Upper lobe of right lung (tissue), 1 donor: ENCODE data around the gene RIN1. TPM values are rescaled to one million over a fixed set of nuclear protein-coding genes. Genes with fewer than 3 reads are reported as not detected.
A peak's percentile ranks its signal among the peaks of the same experiment; 100 is the strongest.

Experiments used
- ATAC-seq: fragments of 200-7000 bp; cut with Tn5 transposase; one replicate; pipeline ENCODE4 v1.9.1; 2020; ENCODE audit warnings: mild to moderate bottlenecking, moderate library complexity
- DNase-seq: peaks from one replicate; pipeline ENCODE4 v3.0.0-alpha.2; 2020
- H3K27ac ChIP-seq: fragments of 200-600 bp; one replicate; pipeline ENCODE4 v1.8.0; 2022
- H3K27me3 ChIP-seq: fragments of 200-600 bp; one replicate; pipeline ENCODE4 v1.8.0; 2022; ENCODE audit warnings: mild to moderate bottlenecking
- H3K36me3 ChIP-seq: fragments of 200-600 bp; one replicate; pipeline ENCODE4 v1.8.0; 2022
- H3K4me1 ChIP-seq: fragments of 200-600 bp; one replicate; pipeline ENCODE4 v1.8.0; 2022
- H3K4me3 ChIP-seq: fragments of 200-600 bp; one replicate; pipeline ENCODE4 v1.8.0; 2022; ENCODE audit warnings: mild to moderate bottlenecking
- H3K9me3 ChIP-seq: fragments of 200-600 bp; one replicate; pipeline ENCODE4 v1.8.0; 2022
- intact Hi-C: fragments of 100-400 bp; cut with DNase I; formaldehyde crosslinking; loops from one replicate; pipeline ENCODE4 v1.11.0; 2022
- total RNA-seq: library from RNA; stranded (reverse); fragmentation: NEBNext Ultra II Directional; extraction: Animal tissue kit (Norgen Biotek cat#: 25700); gene quantifications from one replicate; pipeline ENCODE4 v1.2.1, GENCODE V29; 2021
- TF ChIP-seq, protein P1 (sequence below): fragments of 200-600 bp; IDR thresholded peaks from one replicate; pipeline ENCODE4 v1.8.0; 2022; ENCODE audit warnings: antibody characterized with exemption
- donor health status: DM: no; HTN: yes; CAD: no; lungs with severe emphysema.

RIN1 gene
- total RNA-seq, 1 donor from 2014 or later, result 7.4 TPM

DNA sequence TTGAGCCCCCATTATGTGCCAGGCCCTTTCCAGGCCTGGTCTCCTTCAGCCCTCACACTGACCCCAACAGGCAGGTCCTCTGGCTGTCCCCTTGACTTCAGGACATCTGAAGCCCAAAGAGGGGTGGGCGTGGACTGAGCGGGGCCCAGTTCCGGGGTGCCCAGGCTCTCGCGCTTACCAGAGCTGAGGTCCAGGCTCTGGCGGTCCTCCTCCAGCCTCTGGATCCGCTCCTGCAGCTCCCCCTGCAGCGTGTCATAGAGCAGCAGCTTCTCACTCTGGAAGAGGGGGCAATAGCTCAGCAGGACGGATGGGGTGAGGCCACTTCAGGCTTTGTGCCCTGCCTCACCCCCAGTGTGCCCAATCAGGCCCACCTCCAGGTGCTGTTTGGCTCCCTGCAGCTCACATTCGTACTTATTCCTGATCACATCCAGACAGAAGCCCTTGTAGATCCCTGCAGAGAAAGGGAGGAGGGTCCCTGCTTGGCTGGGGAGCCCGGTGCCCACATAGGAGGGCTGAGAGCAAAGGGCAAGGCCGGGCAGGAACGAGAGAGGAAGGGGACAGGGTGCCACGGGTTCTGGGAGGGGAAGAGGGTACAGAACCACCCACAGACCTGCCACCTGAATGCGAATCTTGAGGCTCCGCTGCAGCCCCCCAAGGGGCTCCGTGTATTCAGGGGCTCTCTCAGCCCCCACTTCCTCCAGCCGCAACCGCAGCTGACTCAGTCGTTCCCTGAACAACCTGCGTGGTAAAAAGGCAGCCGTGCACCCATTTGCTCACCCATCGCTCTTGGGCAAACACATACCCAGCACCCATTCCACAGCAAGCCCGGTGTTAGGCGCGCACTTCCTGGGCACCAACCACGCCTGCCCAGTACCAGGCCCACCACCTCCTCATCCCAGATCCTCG is 4.6 kb upstream of the RIN1 start:
- Histone ChIP-seq H3K27ac (no peak overlapping the region), H3K4me1 (peaks cover 30% of the 10 kb centered on the region), H3K27me3 (no peaks in the 10 kb centered on the region), H3K36me3 (peaks cover 35% of the 10 kb centered on the region), H3K9me3 (no peaks in the 10 kb centered on the region), H3K4me3 (no peak overlapping the region)
- TF ChIP-seq, protein P1, sequence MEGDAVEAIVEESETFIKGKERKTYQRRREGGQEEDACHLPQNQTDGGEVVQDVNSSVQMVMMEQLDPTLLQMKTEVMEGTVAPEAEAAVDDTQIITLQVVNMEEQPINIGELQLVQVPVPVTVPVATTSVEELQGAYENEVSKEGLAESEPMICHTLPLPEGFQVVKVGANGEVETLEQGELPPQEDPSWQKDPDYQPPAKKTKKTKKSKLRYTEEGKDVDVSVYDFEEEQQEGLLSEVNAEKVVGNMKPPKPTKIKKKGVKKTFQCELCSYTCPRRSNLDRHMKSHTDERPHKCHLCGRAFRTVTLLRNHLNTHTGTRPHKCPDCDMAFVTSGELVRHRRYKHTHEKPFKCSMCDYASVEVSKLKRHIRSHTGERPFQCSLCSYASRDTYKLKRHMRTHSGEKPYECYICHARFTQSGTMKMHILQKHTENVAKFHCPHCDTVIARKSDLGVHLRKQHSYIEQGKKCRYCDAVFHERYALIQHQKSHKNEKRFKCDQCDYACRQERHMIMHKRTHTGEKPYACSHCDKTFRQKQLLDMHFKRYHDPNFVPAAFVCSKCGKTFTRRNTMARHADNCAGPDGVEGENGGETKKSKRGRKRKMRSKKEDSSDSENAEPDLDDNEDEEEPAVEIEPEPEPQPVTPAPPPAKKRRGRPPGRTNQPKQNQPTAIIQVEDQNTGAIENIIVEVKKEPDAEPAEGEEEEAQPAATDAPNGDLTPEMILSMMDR, result no peak
- intact Hi-C loops, result no loop called here
- ATAC-seq, result no peak
- DNase-seq, result peak; percentile 57

DNA sequence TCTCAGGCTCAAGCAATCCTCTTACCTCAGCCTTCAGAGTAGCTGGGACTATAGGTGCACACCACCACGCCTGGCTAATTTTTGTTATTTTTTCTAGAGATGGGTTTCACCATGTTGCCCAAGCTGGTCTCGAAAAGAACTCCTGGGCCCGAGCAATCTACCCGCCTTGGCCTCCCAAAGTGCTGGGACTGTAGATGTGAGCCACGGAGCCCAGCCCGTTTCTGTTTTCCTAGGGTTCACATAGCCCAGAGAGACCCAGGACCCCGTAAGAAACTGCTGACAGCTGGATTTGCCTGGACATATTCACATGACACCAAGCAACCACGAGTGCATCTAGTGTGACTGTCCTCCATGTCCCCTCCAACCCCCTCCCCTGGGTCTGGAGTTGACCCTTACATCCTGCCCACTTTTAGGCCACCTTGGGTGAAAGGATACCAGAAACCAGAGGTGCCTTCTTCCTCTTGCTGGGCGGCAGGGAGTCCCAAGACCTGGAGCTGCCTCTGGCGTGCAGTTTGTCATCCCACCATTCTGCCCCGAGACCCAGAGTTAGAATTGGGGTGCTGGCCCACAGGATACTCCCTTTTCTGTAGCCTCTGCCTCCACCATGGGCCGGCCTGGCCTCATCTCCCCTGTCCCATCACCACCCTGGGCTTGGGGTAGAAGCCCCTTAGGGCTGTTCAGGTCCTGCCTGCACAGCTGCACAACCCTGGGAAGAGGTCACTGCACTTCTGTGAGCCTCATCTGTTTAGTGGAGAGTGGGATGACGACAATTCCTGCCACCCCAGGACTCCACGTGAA is 3.7 kb upstream of the RIN1 start:
- no peaks in the 10 kb centered on the region for H3K9me3 ChIP-seq
- H3K27ac ChIP-seq, result no peak overlapping the region
- intact Hi-C loops, result no loop called here
- DNase-seq, result peak; percentile 48
- peaks cover 35% of the 10 kb centered on the region for H3K36me3 ChIP-seq
- H3K4me1 ChIP-seq, result peaks cover 31% of the 10 kb centered on the region
- no peak overlapping the region for H3K4me3 ChIP-seq
- no peak for ATAC-seq
- H3K27me3 ChIP-seq, result no peaks in the 10 kb centered on the region
- TF ChIP-seq, protein P1, result no peak

DNA sequence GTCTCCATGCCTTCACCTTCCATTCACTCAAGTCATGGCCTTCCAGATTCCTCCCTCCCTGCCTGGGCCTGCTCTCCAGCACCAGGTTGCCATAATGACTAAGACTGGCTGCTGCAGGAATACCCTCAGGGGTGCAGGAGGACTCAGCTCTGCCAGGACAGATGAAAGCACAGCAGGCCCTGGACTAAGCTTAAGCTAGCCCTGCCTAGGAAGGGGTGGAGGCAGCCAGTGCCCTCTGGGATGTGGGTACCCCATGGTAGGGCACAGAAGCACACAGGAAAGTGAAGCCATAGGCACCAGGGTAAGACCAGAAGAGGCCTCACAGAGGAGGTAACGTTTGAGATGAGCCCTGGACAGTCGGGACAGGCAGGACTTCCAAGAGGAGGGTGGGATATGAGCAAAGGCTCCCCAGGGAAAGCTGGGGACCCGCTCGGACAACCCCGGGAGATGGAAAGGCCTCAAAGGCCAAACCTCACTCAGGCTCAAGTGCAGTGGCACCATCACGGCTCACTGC is 3.0 kb upstream of the RIN1 start:
- intact Hi-C loops, result no loop called here
- ATAC-seq (no peak), DNase-seq (peak; percentile 39)
- Histone ChIP-seq H3K36me3 (peaks cover 35% of the 10 kb centered on the region), H3K27me3 (no peaks in the 10 kb centered on the region), H3K27ac (no peak overlapping the region), H3K4me1 (peaks cover 34% of the 10 kb centered on the region), H3K4me3 (no peak overlapping the region), H3K9me3 (no peaks in the 10 kb centered on the region)
- TF ChIP-seq, protein P1, result no peak

DNA sequence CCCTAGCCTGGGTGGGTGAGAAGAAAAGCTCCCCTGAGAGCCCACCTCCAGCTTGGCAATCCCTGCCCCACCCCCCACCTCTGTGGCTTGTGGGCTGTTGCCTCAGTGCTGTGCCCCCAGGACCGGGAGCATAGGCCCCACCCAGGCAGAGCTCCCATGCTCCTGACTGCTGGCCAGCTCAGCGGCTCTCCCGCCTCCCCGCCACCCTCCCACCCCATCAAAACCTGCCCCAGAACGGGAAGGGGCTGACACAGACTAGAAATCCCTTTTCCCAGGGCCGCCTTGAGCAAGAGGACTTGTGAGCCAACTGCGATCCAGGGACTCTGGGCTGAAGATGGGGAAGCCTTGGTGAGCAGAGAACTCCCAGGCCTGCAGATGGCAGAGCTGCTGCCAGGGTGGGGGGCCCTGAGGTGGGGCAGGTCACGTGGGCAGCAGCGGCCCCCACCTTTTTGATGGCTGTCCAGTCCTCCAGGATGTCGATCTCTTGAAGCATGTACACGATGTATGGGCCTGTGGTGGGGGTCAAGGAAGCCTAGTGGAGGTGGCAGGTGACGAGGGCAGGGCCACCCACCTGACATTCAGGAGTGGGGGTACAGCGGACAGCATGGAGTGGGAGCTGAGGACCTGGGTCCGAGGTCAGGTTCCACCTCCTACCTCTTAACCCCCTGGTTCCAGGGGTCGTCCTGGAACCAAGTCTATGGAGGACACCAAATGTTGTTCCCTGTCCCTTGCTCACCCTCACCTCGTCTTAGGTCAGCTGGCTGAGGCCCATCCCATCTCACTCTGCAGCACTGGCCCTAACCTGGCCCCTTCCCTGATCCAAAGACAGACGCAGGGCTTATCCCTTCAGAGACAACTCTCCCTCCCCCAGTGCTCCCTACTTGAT is 2.3 kb upstream of the RIN1 start:
- TF ChIP-seq, protein P1, result no peak
- no peaks in the 10 kb centered on the region for H3K27me3 ChIP-seq
- H3K4me3 ChIP-seq, result no peak overlapping the region
- no peak for ATAC-seq
- peaks cover 27% of the 10 kb centered on the region for H3K4me1 ChIP-seq
- no peak overlapping the region for H3K27ac ChIP-seq
- no peaks in the 10 kb centered on the region for H3K9me3 ChIP-seq
- peak; percentile 42 for DNase-seq
- peaks cover 38% of the 10 kb centered on the region for H3K36me3 ChIP-seq
- intact Hi-C loops, result no loop called here
